UCSD-AML1 (cell line): ENCODE data around the gene CHMP1A.
A peak's percentile ranks its signal among the peaks of the same experiment; 100 is the strongest.
"Not testable (repeated sequence)": the region's sequence is repeated elsewhere in the genome, so short reads cannot be mapped to it uniquely, and the experiment has no call there.

ENCODE experiments used
- DNase-seq: peaks from one replicate; lab custom pipeline; 2025; ENCODE audit not compliant: unreplicated experiment; lab: John Stamatoyannopoulos, UW

Gene CHMP1A

GRCh38 chr16:89657442-89658220 lies at the start of gene CHMP1A, which contains the start of gene SPATA33:
TSS of gene CHMP1A (minus strand) at chr16:89657708. CDS start at chr16:89657588, 120 bp downstream.
TSS of gene SPATA33 (plus strand) at chr16:89657836. CDS start at chr16:89657912, 76 bp downstream.
- peak; percentile 89 for DNase-seq

GRCh38 chr16:89706518-89707260 lies 49.2 kb upstream of the CHMP1A start:
- no peak for DNase-seq

DNA sequence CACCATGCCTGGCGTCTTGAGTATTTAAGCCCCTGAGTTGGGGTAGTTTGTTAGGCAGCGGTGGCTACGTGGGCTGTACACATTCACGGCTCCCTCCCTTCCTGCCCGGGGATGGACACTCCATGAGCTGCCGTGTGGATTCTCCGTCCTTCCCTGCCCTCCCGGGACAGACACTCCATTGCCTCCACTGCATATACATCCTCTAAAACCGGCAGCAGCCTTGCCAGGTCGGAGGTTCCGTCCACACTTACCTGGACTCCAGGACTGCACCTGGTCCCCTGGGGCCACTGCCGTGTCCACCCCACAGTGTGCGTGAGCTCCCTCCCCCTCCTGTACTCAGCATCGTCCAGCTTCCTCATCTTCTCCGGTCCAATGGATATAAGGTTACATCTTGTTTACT lies 47.5 kb upstream of the CHMP1A start:
- DNase-seq, result no peak

GRCh38 chr16:89704281-89704680 lies 46.8 kb upstream of the CHMP1A start:
- no peak for DNase-seq

DNA sequence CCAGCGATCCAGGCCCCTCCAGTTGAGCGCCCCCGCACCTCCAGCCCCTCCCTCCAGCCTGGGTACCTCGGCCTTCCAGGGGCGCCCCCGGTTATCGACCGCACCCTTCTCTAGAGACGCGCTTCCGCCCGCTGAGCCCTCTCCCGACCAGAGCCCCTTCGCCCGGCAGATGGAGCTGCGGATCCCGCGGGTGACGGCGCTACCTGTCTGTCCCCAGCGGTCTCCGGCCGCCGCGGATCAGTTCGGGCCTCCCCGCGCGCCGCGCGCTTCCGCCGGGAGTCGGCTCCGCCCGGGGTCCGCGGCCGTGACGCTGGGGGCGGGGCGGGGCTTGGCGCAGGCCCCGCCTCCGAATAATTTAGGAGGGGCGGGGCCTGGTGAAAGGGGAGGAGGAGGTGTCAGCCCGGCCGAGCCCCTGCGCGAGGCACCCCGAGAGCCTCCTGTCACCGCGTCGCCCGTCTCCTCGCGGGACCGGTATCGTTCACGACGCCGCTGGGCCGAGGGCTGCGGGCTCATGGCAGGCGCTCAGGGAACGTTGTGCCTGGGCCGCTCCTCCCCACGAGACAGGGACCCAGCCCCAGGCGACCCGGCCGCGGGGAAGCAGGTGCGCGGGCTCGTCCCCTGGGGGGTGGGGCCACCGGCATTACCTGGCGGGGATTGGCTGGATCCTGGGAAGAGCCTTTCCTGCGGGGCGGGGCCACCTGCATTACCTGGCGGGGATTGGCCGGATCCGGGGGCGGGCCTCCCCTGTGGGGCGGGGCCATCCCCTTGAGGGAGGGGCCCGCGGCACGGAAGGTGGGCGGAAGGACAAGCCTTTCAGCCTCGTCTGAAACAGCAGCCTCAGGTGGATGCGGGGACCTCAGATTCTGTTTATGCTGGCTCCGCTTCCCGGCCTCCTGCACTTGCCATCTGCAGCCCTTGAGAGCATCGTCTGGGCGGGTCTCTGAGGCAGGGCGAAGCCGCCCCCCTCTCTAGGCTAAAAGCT lies 44.2 kb upstream of the CHMP1A start, which contains the start of gene SPATA2L:
Gene SPATA2L (minus strand): TSS at position 281 of the 982 bp plus-strand sequence. CDS start 473 bp downstream, outside the sequence.
- DNase-seq, result peak; percentile 94

- no peak for DNase-seq
Measured at GRCh38 chr16:89700649-89701424, 43.3 kb upstream of the CHMP1A start.

- peak; percentile 95 for DNase-seq
Measured at GRCh38 chr16:89700100-89700648, 42.7 kb upstream of the CHMP1A start.

GRCh38 chr16:89699629-89700099 lies 42.2 kb upstream of the CHMP1A start:
- not testable (repeated sequence) for DNase-seq

DNA sequence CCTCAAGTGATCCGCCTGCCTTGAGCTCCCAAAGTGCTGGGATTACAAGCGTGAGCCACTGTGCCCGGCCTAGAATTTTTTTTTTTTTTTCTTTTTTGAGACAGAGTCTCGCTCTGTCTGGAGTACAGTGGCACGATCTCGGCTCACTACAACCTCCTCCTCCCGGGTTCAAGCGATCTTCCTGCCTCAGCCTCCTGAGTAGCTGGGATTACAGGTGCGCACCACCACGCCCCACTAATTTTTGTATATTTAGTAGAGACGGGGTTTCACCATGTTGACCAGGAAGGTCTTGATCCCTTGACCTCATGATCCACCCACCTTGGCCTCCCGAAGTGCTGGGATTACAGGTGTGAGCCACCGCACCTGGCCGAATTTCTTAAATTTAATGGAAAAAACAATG lies 41.2 kb upstream of the CHMP1A start:
- not testable (repeated sequence) for DNase-seq

DNA sequence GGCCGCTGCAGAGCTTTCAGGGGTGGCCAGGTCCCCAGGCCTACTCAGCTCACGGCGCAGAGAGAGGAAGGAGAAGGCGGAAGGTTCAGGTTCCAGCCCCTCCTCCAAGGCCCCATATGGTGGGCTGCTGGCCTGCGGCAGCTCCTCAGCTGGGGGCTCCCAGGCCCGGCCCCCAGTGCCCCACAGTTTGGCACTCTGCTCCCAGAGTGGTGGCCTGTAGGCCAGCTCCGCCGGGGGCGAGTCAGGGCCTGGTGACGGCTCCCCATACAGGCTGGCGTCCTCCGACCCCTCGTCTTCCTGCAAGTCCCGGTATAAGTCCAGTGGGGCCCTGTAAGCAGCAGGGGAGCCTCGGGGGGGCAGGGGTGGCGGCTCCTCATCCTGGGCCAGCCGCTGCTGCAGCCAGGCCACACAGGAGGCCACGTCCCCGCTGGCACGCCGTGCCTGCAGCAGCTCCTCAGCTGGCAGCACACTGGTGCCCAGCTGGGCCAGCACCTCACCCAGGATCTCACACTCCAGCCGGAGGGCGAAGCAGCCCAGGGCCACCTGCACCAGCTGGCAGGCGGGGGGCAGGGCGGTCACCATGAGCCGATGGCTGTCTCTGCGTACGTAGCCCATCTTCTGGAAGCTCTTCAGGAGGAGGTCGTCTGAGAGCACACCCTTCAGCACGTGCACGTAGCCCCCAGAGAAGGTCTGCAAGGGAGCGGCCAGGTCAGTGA lies 40.3 kb upstream of the CHMP1A start:
- DNase-seq, result no peak

DNA sequence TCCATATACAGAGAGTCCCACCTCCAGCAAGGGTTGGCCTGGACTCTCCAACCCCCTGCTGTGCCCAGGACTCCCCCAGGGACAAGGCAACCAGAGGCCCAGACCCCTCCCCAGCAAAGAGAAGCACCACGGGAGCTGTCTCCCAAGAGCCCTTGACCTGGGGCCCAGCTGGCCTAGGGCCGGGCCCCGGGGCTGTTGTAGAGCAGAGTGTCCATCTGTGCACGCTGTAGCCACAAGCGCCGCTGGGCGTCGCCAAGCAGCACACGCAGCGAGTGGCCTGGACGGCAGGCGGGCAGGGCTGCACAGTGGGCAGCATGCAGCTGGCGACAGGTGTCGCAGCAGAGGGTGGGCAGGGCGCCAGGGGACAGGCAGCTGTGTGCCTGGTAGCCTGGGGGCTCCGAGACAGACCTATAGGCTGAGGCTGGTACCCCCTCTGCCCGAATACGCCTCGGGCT lies 39.7 kb upstream of the CHMP1A start:
- no peak for DNase-seq

DNA sequence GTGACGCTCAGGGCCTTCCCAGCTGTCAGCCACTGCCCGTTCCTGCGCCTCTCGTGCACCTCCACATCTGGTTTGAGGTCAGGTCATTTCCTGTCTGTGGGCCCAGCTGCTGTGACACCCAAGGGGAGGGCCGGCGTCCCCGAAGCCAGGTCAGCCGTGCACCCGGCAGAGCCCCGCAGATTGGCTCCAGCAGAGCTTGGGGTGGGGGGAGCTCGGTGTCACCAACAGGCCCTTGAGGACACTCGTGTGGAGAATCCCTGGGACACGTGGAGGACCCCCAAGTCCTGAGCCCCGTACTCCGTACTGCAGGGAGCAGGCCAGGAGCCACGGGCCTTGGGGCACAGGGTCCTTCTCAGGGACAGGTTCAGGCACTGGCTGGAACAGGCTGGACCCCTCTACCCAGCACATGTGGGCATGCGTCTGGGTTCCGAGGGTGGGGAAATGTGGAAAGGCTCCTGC lies 39.2 kb upstream of the CHMP1A start:
- peak; percentile 33 for DNase-seq

GRCh38 chr16:89695875-89696669 lies 38.6 kb upstream of the CHMP1A start:
- no peak for DNase-seq

DNA sequence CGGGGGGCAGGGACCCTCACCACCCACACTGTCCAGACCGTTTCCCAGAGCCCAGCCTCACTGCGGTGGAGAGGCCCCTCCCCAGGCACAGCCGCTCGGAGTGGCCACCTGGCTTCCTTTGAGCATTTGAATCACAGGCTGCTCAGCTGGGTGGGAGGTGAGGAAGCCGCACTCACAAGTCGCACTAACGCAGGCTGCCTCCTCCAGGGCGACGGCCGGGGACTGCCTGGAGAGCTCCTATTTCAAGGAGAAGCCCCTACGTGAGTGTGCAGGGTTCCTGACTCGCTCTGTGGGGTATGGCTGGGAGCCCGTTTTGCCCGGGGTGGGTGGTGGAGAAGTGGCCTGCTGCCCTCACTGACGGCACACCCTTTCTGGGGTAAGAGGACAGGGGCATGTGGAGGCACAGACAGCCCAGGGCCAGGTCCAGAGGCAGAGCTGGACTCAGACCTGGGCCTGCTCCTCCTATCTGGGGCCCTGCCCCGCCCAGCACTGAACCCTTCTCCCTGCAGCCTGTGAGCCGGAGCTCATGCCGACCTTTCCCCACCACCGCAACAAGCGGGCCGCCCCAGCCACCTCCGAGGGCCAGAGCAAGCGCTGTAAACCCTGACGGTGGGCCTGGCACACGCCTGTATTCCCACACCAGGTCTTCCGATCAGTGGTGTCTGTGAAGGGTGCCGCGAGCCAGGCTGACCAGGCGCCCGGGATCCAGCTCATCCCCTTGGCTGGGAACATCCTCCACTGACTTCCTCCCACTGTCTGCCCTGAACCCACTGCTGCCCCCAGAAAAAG lies 37.8 kb upstream of the CHMP1A start:
- DNase-seq, result no peak

DNA sequence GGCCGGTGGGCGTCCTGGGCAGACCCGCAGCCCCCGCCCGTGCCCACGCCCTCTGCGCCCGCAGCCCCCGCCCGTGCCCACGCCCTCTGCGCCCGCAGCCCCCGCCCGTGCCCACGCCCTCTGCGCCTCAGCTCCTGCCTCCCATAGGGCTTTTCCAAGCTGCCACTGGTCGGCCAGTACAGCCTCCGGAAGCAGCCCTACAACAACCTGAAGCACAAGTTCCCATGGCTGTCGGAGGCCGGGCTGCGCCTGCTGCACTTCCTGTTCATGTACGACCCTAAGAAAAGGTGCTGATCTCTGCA lies 37.2 kb upstream of the CHMP1A start:
- not testable (repeated sequence) for DNase-seq

DNA sequence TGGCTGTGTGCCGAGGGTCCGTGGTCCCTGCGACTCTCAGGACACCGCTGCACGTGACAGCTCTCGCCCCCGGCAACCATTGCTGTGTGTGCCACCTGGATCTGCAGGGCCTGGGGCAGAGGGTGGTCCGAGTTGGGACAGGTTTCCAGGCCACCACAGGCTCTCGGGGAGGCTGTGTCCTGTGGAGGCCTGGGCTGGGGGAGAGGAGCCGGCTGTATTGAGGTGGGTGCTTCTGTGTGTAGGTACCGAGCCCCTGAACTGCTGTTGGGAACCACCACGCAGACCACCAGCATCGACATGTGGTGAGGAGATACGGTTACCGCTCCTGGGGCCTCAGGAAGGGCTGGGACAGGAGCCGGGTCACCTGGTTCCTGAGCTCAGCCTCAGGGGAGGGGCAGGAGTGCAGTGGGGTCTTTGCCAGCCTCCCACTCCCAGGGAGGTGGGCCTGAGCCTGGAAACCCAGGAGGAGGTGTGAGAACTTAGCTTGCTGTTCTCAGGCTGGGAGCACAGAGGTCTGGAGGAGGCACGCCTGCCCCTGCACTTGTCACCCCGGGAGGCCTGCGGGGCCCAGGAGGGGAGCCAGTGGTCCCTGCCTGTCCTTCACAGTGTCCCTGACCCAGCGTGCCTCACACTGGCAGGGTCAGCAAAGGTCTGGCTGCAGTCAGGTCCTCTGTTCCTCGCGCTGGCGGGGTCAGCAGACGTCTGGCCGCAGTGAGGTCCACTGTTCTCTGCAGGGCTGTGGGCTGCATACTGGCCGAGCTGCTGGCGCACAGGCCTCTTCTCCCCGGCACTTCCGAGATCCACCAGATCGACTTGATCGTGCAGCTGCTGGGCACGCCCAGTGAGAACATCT lies 36.6 kb upstream of the CHMP1A start:
- no peak for DNase-seq
